ENCODE data around the gene C2orf49. TPM values are rescaled to one million over a fixed set of nuclear protein-coding genes. Genes with fewer than 3 reads are reported as not detected.

Gene C2orf49
- total RNA-seq, 1 experiment from 2014 or later: 20.0 TPM

GRCh38 chr2:105320651-105321215, 16.6 kb upstream of the C2orf49 start:
- Histone ChIP-seq H3K27me3 (ENCODE audit: control insufficient read depth, insufficient read depth, low read length) (no peaks in the 10 kb centered on the region), H3K4me3 (ENCODE audit: low read depth in 2 of 2, low read length in 2 of 2) (no peak overlapping the region), H3K4me1 (ENCODE audit: control insufficient read depth, insufficient read depth, low read length) (peaks cover 14% of the 10 kb centered on the region), H3K36me3 (ENCODE audit: control insufficient read depth, insufficient read depth, low read length) (no peaks in the 10 kb centered on the region), H3K9me3 (ENCODE audit: control insufficient read depth, insufficient read depth, low read depth, low read length) (no peaks in the 10 kb centered on the region), H3K27ac (ENCODE audit: low read length) (no peak overlapping the region)
- DNase-seq (ENCODE audit: low read depth, low spot score) (no peak), ATAC-seq (no peak)
- intact Hi-C loops (cut with micrococcal nuclease; ENCODE audit: unreplicated experiment) (no loop called here), in situ Hi-C loops (cut with HindIII; ENCODE audit: low pct_unique_long_range_greater_than_20kb, low sequenced_read_pairs) (no loop called here)
- TF ChIP-seq POLR2AphosphoS5 (IDR thresholded peaks at IDR 0.05; ENCODE audit: low read depth, low read length): no peak
- BruUV-seq (replicated peaks): no TSS peak
- CTCF ChIA-PET: interaction anchor here (0.7 kb wide), 1 partner anchor 1200 kb away, joined by 3 read pairs; no protein-coding TSS in a partner anchor
- POLR2A ChIA-PET: no interaction called here

GRCh38 chr2:105321875-105322646, 15.3 kb upstream of the C2orf49 start:
- H3K4me1 ChIP-seq (ENCODE audit: control insufficient read depth, insufficient read depth, low read length): peaks cover 16% of the 10 kb centered on the region
- no peak for TF ChIP-seq SIN3A (IDR thresholded peaks at IDR 0.05; ENCODE audit: borderline replicate concordance, insufficient read depth, low read depth, low read length)
- no peak for TF ChIP-seq REST (IDR thresholded peaks at IDR 0.05; ENCODE audit: insufficient read depth in 1 of 2, low read depth in 2 of 2, low read length in 1 of 2)
- TF ChIP-seq CTCF (IDR thresholded peaks at IDR 0.05): no peak
- TF ChIP-seq TCF7L2 (IDR thresholded peaks at IDR 0.05; ENCODE audit: low read depth, low read length): no peak
- no peak for TF ChIP-seq POLR2AphosphoS5 (IDR thresholded peaks at IDR 0.05; ENCODE audit: low read depth, low read length)
- no peaks in the 10 kb centered on the region for H3K9me3 ChIP-seq (ENCODE audit: control insufficient read depth, insufficient read depth, low read depth, low read length)
- in situ Hi-C loops (cut with HindIII; ENCODE audit: low pct_unique_long_range_greater_than_20kb, low sequenced_read_pairs): no loop called here
- H3K27me3 ChIP-seq (ENCODE audit: control insufficient read depth, insufficient read depth, low read length): no peaks in the 10 kb centered on the region
- H3K36me3 ChIP-seq (ENCODE audit: control insufficient read depth, insufficient read depth, low read length): no peaks in the 10 kb centered on the region
- DNase-seq (ENCODE audit: low read depth, low spot score) (no peak), ATAC-seq (no peak)
- no TSS peak for BruUV-seq (replicated peaks)
- no peak overlapping the region for H3K27ac ChIP-seq (ENCODE audit: low read length)
- CTCF ChIA-PET: no interaction called here
- H3K4me3 ChIP-seq (ENCODE audit: low read depth in 2 of 2, low read length in 2 of 2): no peak overlapping the region
- intact Hi-C loops (cut with micrococcal nuclease; ENCODE audit: unreplicated experiment): no loop called here
- POLR2A ChIA-PET: interaction anchor here (0.7 kb wide), 1 partner anchor 32 kb away, joined by 4 read pairs; no protein-coding TSS in a partner anchor

- Histone ChIP-seq H3K9me3 (ENCODE audit: control insufficient read depth, insufficient read depth, low read depth, low read length) (no peaks in the 10 kb centered on the region), H3K27me3 (ENCODE audit: control insufficient read depth, insufficient read depth, low read length) (no peaks in the 10 kb centered on the region), H3K4me3 (ENCODE audit: low read depth in 2 of 2, low read length in 2 of 2) (no peak overlapping the region), H3K4me1 (ENCODE audit: control insufficient read depth, insufficient read depth, low read length) (peaks cover 24% of the 10 kb centered on the region), H3K27ac (ENCODE audit: low read length) (no peak overlapping the region), H3K36me3 (ENCODE audit: control insufficient read depth, insufficient read depth, low read length) (no peaks in the 10 kb centered on the region)
- TF ChIP-seq POLR2AphosphoS5 (IDR thresholded peaks at IDR 0.05; ENCODE audit: low read depth, low read length) (no peak), TCF7L2 (IDR thresholded peaks at IDR 0.05; ENCODE audit: low read depth, low read length) (no peak), SIN3A (IDR thresholded peaks at IDR 0.05; ENCODE audit: borderline replicate concordance, insufficient read depth, low read depth, low read length) (no peak), REST (IDR thresholded peaks at IDR 0.05; ENCODE audit: insufficient read depth in 1 of 2, low read depth in 2 of 2, low read length in 1 of 2) (no peak), CTCF (IDR thresholded peaks at IDR 0.05) (no peak)
- intact Hi-C loops (cut with micrococcal nuclease; ENCODE audit: unreplicated experiment): no loop called here
- no TSS peak for BruUV-seq (replicated peaks)
- ChIA-PET POLR2A (no interaction called here), CTCF (no interaction called here)
- ATAC-seq (no peak), DNase-seq (ENCODE audit: low read depth, low spot score) (no peak)
- in situ Hi-C loops (cut with HindIII; ENCODE audit: low pct_unique_long_range_greater_than_20kb, low sequenced_read_pairs): no loop called here
Observed at GRCh38 chr2:105323111-105323510, 14.2 kb upstream of the C2orf49 start.

Measured in Panc1 (cell line).